ENCODE data around the gene HYOU1. TPM values are rescaled to one million over a fixed set of nuclear protein-coding genes. Genes with fewer than 3 reads are reported as not detected.

Gene HYOU1
- total and polyA plus RNA-seq, 2 of the 8 experiments (the other 6 are each of a cell fraction or from before 2014, with no cell fraction given), result 239 to 295 TPM

GRCh38 chr11:119029340-119030028, 27.5 kb downstream of the HYOU1 start:
- H3K9ac ChIP-seq (replicated peaks in 1 of 4; ENCODE audit: extremely low read depth in 1 of 4, low read depth in 3 of 4, low read length in 3 of 4), result peak overlapping the region in 3 of 4 experiments; percentile 24 to 93 (median 91); a peak in 5 of 7 replicates
- H3K4me2 ChIP-seq (ENCODE audit: insufficient read depth in 1 of 2, low read depth in 2 of 2, low read length in 2 of 2), result peak overlapping the region; percentile 81 to 82
- FAIRE-seq, result no peak
- DNase-seq (ENCODE audit: low read depth in 1 of 2, low spot score in 2 of 2), result no peak
- H2AK5ac ChIP-seq (ENCODE audit: low read depth, low read length), result no peak overlapping the region
- H3K56ac ChIP-seq (replicated peaks; ENCODE audit: insufficient read length, low read depth, low read length), result peak overlapping the region; percentile 22
- peaks cover 15% of the 10 kb centered on the region for H3K79me1 ChIP-seq (ENCODE audit: low read depth, low read length)
- H3K18ac ChIP-seq (ENCODE audit: extremely low read depth, low read length), result no peak overlapping the region
- no peak overlapping the region for H3K14ac ChIP-seq (ENCODE audit: insufficient read length)
- TF ChIP-seq MAFK (IDR thresholded peaks at IDR 0.05; ENCODE audit: low read depth, low read length) (0 out of 2 replicates have a peak, but pooled peaks have one; percentile 11), JUN (IDR thresholded peaks at IDR 0.05; ENCODE audit: low read depth, low read length) (no peak)
- WGBS, 2 experiments (ENCODE audit: extremely low coverage in 1 of 2, insufficient coverage in 1 of 2, insufficient read length in 1 of 2, insufficient replicate concordance in 2 of 2, low coverage in 1 of 2, low lambda C conversion rate in 2 of 2, missing lambda C conversion rate in 1 of 2), result 61% methylated on average over 10 of the region's 10 CpGs; no CpG with 5 or more reads in 1 of the 2 experiments
- H4K8ac ChIP-seq (ENCODE audit: extremely low read depth, insufficient read depth, low read length), result no peak overlapping the region
- no peak overlapping the region for H2BK20ac ChIP-seq (ENCODE audit: low read length)
- no peak overlapping the region for H3K23ac ChIP-seq (ENCODE audit: insufficient read length)
- no peak overlapping the region for H4K91ac ChIP-seq (replicated peaks; ENCODE audit: insufficient read length, low read length)
- H2BK5ac ChIP-seq (ENCODE audit: low read depth, low read length), result 0 out of 2 replicates have a peak overlapping the region, but pooled peaks have one; percentile 35
- H4K5ac ChIP-seq (ENCODE audit: insufficient read length, low read depth, low read length), result no peak overlapping the region
- H3K79me2 ChIP-seq (ENCODE audit: control insufficient read depth in 1 of 2, insufficient read depth in 2 of 2, low read length in 2 of 2), result peaks cover 0 to 19% of the 10 kb centered on the region in 2 experiments; a peak in 1 of 4 replicates
- no peak overlapping the region for H3K27ac ChIP-seq (ENCODE audit: low read depth, low read length)
- H3K4me3 ChIP-seq (ENCODE audit: extremely low read depth in 1 of 4, insufficient read depth in 2 of 4, low read depth in 3 of 4, low read length in 4 of 4), result peak overlapping the region; percentile 64 to 84 (median 74); a peak in 7 of 8 replicates
- peaks cover 6 to 13% (median 10%) of the 10 kb centered on the region in 4 experiments for H3K4me1 ChIP-seq (replicated peaks in 1 of 4; ENCODE audit: control insufficient read depth in 3 of 4, insufficient read depth in 4 of 4, low read length in 3 of 4)
- peaks cover 6 to 41% (median 19%) of the 10 kb centered on the region in 4 experiments for H3K36me3 ChIP-seq (ENCODE audit: control insufficient read depth in 2 of 4, insufficient read depth in 4 of 4, low read length in 3 of 4)
- CTCF ChIA-PET (ENCODE audit: partially characterized antibody), result interaction anchor here (1.1 to 3.1 kb wide), 4 partner anchors 11 to 38 kb away, joined by 3 to 12 read pairs (median 4); partner anchors contain the start of genes RPS25, TRAPPC4 and VPS11
- POLR2A ChIA-PET (ENCODE audit: partially characterized antibody), result interaction anchor here (0.9 to 9.7 kb wide), 10 partner anchors 12 to 73 kb away, joined by 3 to 224 read pairs (median 5); partner anchors contain the start of genes DPAGT1, HYOU1, RPS25 and TRAPPC4
- no peaks in the 10 kb centered on the region for H3K9me3 ChIP-seq (ENCODE audit: insufficient read depth in 2 of 2, low read depth in 1 of 2, low read length in 1 of 2)
- no peak overlapping the region for H3K4ac ChIP-seq (replicated peaks; ENCODE audit: insufficient read length, low read depth, low read length)
- H2BK15ac ChIP-seq (ENCODE audit: low read length), result no peak overlapping the region
- H3K23me2 ChIP-seq (ENCODE audit: low read depth, low read length), result peaks cover 7% of the 10 kb centered on the region; the same call in 1 of the 2 replicates
- H3K27me3 ChIP-seq (replicated peaks in 1 of 4; ENCODE audit: control insufficient read depth in 3 of 4, extremely low read depth in 1 of 4, insufficient read depth in 3 of 4, low read length in 3 of 4), result no peaks in the 10 kb centered on the region
- peaks cover 3 to 13% of the 10 kb centered on the region in 2 experiments for H4K20me1 ChIP-seq (replicated peaks in 1 of 2; ENCODE audit: control insufficient read depth in 1 of 2, insufficient read depth in 2 of 2, low read length in 2 of 2)
- H2AFZ ChIP-seq (ENCODE audit: low read length), result no peak overlapping the region
- H2BK12ac ChIP-seq (ENCODE audit: low read depth, low read length), result no peak overlapping the region
- no peak overlapping the region for H2BK120ac ChIP-seq (replicated peaks; ENCODE audit: low read depth, low read length)

Data from H1 (cell line).